ENCODE results near the gene NANOS1. TPM values are rescaled to one million over a fixed set of nuclear protein-coding genes. Genes with fewer than 3 reads are reported as not detected.
A peak's percentile ranks its signal among the peaks of the same experiment; 100 is the strongest.

NANOS1 gene
- total and polyA plus RNA-seq, 2 experiments from 2014 or later, result 1.6 to 2.9 TPM

DNA sequence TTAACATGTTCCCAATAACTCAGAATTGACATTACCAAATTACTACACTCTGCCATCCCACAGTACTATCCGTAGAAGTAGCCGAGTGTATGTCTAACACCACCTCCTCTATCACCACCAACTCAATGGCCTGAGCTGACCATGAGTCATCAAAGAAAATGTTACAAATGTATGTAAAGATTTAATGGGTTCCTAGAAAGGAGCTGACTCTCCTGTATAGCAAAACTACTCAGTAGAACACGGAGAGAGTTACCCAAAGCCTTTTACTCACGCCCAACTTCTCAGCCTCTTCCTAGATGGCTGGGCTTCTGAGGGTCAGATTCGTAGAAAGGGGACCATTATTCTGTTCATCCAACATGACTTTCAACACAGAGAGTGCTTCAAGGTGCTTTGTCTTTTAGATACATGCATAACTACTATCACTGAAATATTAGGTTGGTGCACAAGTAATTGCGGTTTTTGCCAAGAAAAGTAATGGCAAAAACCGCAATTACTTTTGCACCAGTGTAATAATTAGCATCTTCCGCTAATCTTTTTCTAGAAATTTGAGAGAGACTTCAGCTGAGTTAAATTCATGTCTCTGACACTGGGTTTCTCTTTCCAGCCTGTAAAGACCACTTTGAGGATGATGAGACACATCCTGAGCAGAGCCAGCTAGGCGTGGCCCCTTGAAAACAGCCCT, 24.0 kb upstream of the NANOS1 start (continued):
- no peak for TF ChIP-seq STAT1 (IDR thresholded peaks at IDR 0.05; ENCODE audit: unreplicated experiment)
- TF ChIP-seq, protein P1, sequence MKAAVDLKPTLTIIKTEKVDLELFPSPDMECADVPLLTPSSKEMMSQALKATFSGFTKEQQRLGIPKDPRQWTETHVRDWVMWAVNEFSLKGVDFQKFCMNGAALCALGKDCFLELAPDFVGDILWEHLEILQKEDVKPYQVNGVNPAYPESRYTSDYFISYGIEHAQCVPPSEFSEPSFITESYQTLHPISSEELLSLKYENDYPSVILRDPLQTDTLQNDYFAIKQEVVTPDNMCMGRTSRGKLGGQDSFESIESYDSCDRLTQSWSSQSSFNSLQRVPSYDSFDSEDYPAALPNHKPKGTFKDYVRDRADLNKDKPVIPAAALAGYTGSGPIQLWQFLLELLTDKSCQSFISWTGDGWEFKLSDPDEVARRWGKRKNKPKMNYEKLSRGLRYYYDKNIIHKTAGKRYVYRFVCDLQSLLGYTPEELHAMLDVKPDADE (IDR thresholded peaks at IDR 0.05), result no peak
- TF ChIP-seq CTCF (conservative IDR thresholded peaks at IDR 0.05; ENCODE audit: low read depth in 2 of 2), result no peak
- TF ChIP-seq CREB1 (CRISPR knock-in tag; IDR thresholded peaks at IDR 0.05; ENCODE audit: low read depth), result no peak
- no peak for TF ChIP-seq ZNF331 (CRISPR knock-in tag; IDR thresholded peaks at IDR 0.05; ENCODE audit: low read depth)
- TF ChIP-seq REST (IDR thresholded peaks at IDR 0.05; ENCODE audit: unreplicated experiment), result no peak
- no peak for TF ChIP-seq JUNB (IDR thresholded peaks at IDR 0.05; ENCODE audit: unreplicated experiment)

- no peaks in the 10 kb centered on the region for H3K4me1 ChIP-seq (ENCODE audit: insufficient read depth)
- Mint-ChIP-seq H3K4me3 (no peak overlapping the region), H3K27me3 (ENCODE audit: insufficient read depth, low read depth, poor library complexity) (peaks cover 2% of the 10 kb centered on the region), H3K27ac (no peak overlapping the region), H3K4me1 (no peaks in the 10 kb centered on the region), H3K36me3 (ENCODE audit: low read depth) (no peaks in the 10 kb centered on the region), H3K9me3 (no peaks in the 10 kb centered on the region)
- no peaks in the 10 kb centered on the region; the same call in 1 of the 2 replicates for H3K9me2 ChIP-seq (ENCODE audit: insufficient read depth)
- no peak overlapping the region for H3K4me3 ChIP-seq
- H3K27me3 ChIP-seq (ENCODE audit: insufficient read depth), result no peaks in the 10 kb centered on the region
- no peak for DNase-seq (ENCODE audit: low spot score)
- no peaks in the 10 kb centered on the region for H3K79me2 ChIP-seq (replicated peaks; ENCODE audit: insufficient read depth)
- H3K27ac ChIP-seq (ENCODE audit: low read depth), result no peak overlapping the region
- no peaks in the 10 kb centered on the region for H3F3A ChIP-seq (replicated peaks; ENCODE audit: low read depth)
- peak overlapping the region; percentile 43; the same call in 1 of the 2 replicates for H2AFZ ChIP-seq
- H3K4me2 ChIP-seq, result no peak overlapping the region
- no peaks in the 10 kb centered on the region for H4K20me1 ChIP-seq (replicated peaks; ENCODE audit: insufficient read depth)
- no peaks in the 10 kb centered on the region for H3K36me3 ChIP-seq (ENCODE audit: insufficient read depth)
- ATAC-seq, result no peak
- TF ChIP-seq, protein P1 (IDR thresholded peaks at IDR 0.05), result no peak
- TF ChIP-seq ZNF462 (CRISPR knock-in tag; IDR thresholded peaks at IDR 0.05) (no peak), NANOG (IDR thresholded peaks at IDR 0.05; ENCODE audit: borderline replicate concordance) (no peak)
Observed at GRCh38 chr10:119006451-119007210, 22.9 kb upstream of the NANOS1 start.

Measured in GM23338 (cell line).